ENCODE results near the gene PCDHA1.
"Not testable (repeated sequence)": the region's sequence is repeated elsewhere in the genome, so short reads cannot be mapped to it uniquely, and the experiment has no call there.

GRCh38 chr5:140787422-140787821 is 1.5 kb downstream of the PCDHA1 start:
- TF ChIP-seq, protein P1, sequence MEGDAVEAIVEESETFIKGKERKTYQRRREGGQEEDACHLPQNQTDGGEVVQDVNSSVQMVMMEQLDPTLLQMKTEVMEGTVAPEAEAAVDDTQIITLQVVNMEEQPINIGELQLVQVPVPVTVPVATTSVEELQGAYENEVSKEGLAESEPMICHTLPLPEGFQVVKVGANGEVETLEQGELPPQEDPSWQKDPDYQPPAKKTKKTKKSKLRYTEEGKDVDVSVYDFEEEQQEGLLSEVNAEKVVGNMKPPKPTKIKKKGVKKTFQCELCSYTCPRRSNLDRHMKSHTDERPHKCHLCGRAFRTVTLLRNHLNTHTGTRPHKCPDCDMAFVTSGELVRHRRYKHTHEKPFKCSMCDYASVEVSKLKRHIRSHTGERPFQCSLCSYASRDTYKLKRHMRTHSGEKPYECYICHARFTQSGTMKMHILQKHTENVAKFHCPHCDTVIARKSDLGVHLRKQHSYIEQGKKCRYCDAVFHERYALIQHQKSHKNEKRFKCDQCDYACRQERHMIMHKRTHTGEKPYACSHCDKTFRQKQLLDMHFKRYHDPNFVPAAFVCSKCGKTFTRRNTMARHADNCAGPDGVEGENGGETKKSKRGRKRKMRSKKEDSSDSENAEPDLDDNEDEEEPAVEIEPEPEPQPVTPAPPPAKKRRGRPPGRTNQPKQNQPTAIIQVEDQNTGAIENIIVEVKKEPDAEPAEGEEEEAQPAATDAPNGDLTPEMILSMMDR (IDR thresholded peaks at IDR 0.05; ENCODE audit: insufficient read depth, low read length), result not testable (repeated sequence)
- not testable (repeated sequence) for TF ChIP-seq POLR2AphosphoS5 (IDR thresholded peaks at IDR 0.05; ENCODE audit: low read depth); GABPA (IDR thresholded peaks at IDR 0.05; ENCODE audit: low read depth); SPI1 (IDR thresholded peaks at IDR 0.05; ENCODE audit: borderline replicate concordance, low read depth)
- TF ChIP-seq, protein P2, sequence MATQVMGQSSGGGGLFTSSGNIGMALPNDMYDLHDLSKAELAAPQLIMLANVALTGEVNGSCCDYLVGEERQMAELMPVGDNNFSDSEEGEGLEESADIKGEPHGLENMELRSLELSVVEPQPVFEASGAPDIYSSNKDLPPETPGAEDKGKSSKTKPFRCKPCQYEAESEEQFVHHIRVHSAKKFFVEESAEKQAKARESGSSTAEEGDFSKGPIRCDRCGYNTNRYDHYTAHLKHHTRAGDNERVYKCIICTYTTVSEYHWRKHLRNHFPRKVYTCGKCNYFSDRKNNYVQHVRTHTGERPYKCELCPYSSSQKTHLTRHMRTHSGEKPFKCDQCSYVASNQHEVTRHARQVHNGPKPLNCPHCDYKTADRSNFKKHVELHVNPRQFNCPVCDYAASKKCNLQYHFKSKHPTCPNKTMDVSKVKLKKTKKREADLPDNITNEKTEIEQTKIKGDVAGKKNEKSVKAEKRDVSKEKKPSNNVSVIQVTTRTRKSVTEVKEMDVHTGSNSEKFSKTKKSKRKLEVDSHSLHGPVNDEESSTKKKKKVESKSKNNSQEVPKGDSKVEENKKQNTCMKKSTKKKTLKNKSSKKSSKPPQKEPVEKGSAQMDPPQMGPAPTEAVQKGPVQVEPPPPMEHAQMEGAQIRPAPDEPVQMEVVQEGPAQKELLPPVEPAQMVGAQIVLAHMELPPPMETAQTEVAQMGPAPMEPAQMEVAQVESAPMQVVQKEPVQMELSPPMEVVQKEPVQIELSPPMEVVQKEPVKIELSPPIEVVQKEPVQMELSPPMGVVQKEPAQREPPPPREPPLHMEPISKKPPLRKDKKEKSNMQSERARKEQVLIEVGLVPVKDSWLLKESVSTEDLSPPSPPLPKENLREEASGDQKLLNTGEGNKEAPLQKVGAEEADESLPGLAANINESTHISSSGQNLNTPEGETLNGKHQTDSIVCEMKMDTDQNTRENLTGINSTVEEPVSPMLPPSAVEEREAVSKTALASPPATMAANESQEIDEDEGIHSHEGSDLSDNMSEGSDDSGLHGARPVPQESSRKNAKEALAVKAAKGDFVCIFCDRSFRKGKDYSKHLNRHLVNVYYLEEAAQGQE (IDR thresholded peaks at IDR 0.05; ENCODE audit: insufficient replicate concordance, low read depth), result peak; percentile 21

All from HL-60 (cell line).